CD8-positive, alpha-beta memory T cell (primary cell): Measurements from ENCODE around the gene SLC15A4. TPM values are rescaled to one million over a fixed set of nuclear protein-coding genes. Genes with fewer than 3 reads are reported as not detected.

ENCODE experiments used
- polyA plus RNA-seq: library from polyadenylated mRNA; unstranded; fragments of 300-500 nt; fragmentation: Illumina TruSeq; gene quantifications from one replicate; pipeline ENCODE4 v1.2.3, GENCODE V29; 2021
- total RNA-seq, 2 experiments: library from RNA; stranded (reverse); gene quantifications; one replicate each; pipeline ENCODE4 v1.2.3, GENCODE V29; 2021

SLC15A4 gene
- total and polyA plus RNA-seq, 3 experiments from 2014 or later: 16.1 to 21.7 (median 21.0) TPM

Other genes with a start within 250 kb of the SLC15A4 start
- gene GLT1D1, start 29.5 kb upstream of the SLC15A4 start, total RNA-seq: under 1 TPM; 0.22 to 0.24 TPM
- gene GLT1D1, start 29.5 kb upstream of the SLC15A4 start, polyA plus RNA-seq: 0.24 TPM